AG09319 (cell line): ENCODE measurements around the gene TK2.

Experiments
- DNase-seq: peaks from one replicate; pipeline ENCODE4 v3.0.0-alpha.2; 2010; ENCODE audit warnings: low read depth; ENCODE audit errors: extremely low read depth
- TF ChIP-seq, protein P1 (sequence below): IDR thresholded peaks from 2 replicates; pipeline ENCODE4 v1.5.1; 2011; ENCODE audit warnings: low read depth, mild to moderate bottlenecking, inconsistent platforms, low read length, moderate library complexity

The TK2 gene

DNA sequence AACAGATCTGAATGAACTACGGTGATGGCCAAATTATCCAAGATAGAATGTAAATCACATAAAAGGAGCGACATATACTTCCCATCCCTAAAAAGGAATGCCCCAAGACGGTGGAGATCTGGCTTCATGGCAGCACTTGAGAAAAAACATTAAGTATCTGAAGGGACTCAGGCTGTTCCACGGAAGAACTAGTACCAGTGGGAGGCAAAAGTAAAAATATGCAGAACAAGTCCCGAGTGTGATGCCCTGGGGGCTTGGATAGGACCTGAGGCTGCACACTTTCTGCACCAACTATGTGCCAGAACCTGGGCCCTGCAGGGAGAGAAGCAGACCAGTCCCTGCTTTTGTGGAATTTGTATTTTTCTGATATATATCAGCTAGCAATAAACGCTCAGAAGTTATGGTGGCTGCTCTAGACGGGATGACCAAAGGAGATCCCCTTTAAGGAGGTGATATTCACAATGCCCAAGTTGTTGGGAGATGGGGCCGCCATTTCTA is 1.9 kb upstream of the TK2 start:
- DNase-seq: no peak
- TF ChIP-seq, protein P1, sequence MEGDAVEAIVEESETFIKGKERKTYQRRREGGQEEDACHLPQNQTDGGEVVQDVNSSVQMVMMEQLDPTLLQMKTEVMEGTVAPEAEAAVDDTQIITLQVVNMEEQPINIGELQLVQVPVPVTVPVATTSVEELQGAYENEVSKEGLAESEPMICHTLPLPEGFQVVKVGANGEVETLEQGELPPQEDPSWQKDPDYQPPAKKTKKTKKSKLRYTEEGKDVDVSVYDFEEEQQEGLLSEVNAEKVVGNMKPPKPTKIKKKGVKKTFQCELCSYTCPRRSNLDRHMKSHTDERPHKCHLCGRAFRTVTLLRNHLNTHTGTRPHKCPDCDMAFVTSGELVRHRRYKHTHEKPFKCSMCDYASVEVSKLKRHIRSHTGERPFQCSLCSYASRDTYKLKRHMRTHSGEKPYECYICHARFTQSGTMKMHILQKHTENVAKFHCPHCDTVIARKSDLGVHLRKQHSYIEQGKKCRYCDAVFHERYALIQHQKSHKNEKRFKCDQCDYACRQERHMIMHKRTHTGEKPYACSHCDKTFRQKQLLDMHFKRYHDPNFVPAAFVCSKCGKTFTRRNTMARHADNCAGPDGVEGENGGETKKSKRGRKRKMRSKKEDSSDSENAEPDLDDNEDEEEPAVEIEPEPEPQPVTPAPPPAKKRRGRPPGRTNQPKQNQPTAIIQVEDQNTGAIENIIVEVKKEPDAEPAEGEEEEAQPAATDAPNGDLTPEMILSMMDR: no peak

DNA sequence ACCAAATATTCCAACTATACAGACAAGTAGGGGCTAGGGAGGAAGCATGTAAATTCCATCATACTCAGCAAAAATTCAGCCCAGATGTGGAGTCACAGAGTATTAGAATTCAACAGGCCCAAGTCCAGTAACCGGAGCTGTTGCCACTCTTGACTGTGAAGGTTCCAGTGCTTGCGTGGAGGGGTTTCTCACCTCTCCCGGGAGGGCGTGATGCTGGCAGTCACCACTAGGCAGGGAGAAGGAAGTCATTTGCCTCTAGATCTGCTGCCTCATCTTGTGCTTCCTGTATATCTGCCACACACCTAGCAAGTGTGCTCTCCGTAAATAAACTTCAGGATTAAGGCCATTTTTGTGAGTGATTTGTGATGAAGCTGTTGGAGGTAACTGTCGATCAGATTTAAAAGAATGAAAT is 1.4 kb upstream of the TK2 start:
- TF ChIP-seq, protein P1: peak; percentile 4
- no peak for DNase-seq

DNA sequence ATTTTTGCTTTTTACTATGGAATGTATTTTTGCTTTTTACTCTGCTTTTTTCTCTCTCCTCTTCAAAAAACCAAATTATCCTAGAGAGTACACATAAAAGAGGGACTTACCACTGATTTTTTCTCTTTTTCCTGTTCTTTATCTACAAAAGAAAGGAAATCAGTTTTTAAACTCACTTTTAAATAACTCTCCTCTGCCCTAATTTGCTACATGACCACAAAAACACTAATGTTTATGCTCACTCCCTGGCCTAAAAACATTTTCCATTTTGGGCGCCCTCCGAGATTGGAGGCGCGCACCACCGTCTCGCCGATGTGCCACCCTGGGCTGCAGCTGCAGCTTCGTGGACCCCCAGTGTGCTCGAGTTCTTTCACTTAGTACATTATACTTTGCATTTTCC is 1.1 kb downstream of the TK2 start:
- DNase-seq: no peak
- TF ChIP-seq, protein P1: no peak

DNA sequence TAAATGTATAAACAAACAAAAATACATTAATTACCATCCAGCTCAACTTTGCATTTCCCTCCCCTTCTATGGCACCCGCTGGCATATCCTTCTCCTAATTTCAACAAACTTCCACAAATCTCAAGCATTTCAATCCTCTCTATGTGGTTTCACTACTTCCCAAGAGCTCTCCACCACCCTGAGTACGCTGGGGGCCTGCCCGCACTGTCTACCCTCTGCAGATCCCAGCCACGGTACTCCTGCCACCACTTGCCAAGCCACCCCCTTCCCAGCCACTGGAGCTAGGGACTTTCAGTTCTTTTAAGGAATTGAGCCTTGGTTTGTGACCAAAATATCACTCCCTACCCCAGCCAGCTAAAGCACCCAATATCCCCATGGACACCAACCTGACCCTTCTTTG is 1.9 kb downstream of the TK2 start:
- TF ChIP-seq, protein P1: no peak
- no peak for DNase-seq

DNA sequence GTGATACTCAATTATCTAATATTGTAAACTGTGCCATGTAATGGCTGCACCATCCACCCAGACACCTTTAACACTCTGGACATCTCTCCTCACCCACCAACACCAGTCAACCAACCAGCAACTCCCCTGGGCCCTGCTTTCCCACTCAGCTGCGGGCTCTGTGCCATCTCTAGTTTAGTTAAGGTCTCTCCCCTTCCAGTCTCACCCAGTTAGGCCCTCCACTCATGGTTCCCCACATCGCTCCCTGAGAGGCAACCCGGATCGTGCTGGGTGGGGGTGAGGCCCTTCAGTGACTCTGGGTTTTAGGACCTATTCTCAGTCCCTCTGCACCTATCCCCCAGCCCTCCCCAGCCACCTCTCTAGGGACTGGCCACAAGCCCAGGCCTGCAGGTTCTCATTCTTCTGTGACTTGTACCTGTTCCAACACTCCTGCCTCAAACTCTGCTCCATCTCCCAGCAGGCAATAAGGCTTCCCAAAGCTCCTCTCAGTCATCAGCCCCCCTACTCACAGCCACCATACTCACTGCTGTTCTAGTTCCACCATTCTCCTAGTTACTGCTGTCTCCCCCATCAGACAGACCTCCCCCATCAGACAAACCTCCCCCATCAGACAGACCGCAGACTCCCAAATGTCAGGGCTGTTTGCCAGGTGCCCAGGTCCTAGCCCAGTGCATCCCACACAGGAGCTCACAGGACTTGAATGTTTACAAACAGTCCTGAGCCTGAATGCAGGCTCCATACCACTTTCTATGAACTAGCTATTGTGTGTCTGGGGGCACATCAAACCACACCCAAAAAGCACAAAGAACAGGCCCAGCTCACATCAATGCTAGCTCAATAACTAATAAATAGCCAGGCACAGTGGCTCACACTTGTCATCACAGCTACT is 2.6 kb downstream of the TK2 start:
- TF ChIP-seq, protein P1: no peak
- no peak for DNase-seq

DNA sequence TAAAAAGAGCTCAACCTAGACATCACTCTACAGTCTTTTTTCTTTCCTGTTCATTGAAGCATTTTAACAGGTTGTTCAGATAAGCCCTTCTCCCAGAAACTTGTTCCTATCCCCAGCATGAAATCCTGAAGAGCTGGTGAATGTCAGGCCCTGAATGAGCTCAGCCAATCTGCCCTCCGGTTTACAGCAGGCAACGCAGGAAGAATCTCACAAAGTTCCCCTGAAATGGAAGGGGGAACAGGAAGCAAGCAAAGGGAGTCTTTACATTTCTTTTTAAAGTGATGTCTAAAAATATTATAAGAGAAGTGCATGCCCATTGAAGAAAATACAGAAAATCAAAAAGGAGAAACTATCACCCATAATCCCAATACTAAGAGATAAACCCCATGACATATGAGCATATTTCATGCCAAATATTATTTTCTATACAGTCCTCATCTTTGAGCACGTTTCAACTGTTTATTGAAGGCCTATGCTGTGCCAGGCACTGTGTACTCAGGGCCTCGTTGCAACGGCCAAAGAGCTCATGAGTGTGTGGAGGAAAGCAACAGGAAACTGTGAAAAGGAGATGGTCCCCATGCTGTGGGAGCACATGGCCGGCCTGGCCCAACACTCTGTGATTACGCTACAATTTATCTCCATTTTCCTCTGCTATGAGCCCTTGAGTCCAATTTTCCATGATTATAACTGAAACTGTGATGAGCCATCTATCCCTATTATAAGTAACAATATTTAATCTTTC is 5.7 kb downstream of the TK2 start:
- TF ChIP-seq, protein P1: no peak
- no peak for DNase-seq

DNA sequence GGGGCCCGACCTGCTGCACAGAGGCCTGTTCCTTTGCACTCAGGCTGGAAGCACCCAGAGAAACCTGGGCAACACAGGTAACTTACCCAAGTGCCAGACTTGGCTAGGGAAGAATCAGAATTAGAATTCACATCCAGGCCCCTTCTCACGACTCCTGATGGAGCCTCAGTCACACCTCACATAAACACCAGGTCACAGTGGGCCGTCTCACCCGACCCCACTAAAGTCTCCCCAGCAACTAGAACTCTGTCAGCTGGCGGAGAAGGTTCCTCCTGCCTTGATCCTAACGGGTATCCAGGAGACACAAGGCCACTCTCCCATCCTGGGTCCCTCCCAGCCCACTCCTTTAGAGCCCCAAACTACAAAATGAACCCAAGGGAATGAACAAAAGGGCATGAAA is 6.4 kb downstream of the TK2 start:
- TF ChIP-seq, protein P1: no peak
- no peak for DNase-seq
